Panc1 (cell line): ENCODE results near the gene CASP3.

Experiments used
- POLR2AphosphoS5 ChIP-seq: IDR thresholded peaks from 2 replicates; pipeline ENCODE4 v1.6.1; 2012; ENCODE audit warnings: mild to moderate bottlenecking, low read depth, low read length, moderate library complexity
- TCF7L2 ChIP-seq: IDR thresholded peaks from 2 replicates; pipeline ENCODE4 v1.6.1; 2011; ENCODE audit warnings: mild to moderate bottlenecking, low read depth, low read length, inconsistent platforms
- TF ChIP-seq, protein P1 (sequence below): fragments of 450-650 bp; IDR thresholded peaks from 2 replicates; pipeline ENCODE4 v1.5.1; 2017; ENCODE audit warnings: mild to moderate bottlenecking

DNA sequence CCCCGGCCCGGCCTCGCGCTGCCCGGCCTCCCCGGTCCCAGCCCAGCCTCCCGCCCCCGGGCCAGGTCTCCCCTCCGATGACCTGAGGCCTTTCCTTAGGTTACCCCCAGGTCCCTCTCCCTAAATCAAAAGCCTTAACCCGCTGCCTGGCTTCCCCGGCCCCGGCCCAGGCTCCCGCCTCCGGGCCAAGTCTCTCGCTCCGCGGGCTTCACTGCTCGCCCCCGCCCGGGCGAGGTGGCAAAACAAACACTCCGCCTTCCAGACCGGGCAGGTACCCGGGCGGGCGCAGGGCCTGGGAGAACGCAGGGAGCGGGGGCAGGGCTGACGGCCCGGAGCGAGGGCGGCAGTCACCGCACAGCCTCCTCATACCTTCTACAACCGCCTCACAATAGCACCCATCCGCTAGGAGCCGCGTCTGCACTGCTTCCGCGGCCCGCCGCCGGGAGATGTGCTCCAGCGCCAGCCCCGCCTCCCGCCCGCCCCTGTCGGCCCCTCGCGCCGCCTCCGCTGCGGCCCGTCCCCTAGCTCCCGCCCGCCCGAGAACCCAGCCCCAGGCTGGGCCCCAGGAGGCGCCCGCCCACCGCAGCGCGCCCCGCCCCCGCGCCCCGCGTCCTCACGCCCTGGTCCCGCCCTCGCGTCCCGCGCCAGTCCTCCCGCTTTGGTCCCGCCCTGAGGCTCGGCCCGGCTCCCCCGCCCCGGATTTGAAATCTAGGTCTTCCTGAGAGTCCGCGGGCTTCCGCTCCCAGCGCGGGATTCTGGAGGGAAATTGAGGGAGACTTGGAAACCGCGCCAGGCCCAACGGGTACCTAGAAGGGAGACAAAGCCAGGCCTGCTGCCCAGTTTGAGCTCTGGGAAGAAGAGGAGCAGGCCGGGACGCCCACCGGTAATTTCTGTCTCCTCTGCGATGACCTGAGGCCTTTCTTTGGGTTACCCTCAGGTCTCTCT, at the start of gene CASP3, which contains the start of gene PRIMPOL:
- TF ChIP-seq, protein P1, sequence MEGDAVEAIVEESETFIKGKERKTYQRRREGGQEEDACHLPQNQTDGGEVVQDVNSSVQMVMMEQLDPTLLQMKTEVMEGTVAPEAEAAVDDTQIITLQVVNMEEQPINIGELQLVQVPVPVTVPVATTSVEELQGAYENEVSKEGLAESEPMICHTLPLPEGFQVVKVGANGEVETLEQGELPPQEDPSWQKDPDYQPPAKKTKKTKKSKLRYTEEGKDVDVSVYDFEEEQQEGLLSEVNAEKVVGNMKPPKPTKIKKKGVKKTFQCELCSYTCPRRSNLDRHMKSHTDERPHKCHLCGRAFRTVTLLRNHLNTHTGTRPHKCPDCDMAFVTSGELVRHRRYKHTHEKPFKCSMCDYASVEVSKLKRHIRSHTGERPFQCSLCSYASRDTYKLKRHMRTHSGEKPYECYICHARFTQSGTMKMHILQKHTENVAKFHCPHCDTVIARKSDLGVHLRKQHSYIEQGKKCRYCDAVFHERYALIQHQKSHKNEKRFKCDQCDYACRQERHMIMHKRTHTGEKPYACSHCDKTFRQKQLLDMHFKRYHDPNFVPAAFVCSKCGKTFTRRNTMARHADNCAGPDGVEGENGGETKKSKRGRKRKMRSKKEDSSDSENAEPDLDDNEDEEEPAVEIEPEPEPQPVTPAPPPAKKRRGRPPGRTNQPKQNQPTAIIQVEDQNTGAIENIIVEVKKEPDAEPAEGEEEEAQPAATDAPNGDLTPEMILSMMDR: no peak
- TF ChIP-seq TCF7L2 (no peak), POLR2AphosphoS5 (peak; percentile 60)
